Stimulated activated CD4-positive, alpha-beta T cell treated with anti-CD3 and anti-CD28 coated beads, TNF-alpha, amount 100 ng/mL, for 1 hour (primary cell): ENCODE data around the gene DEF6.

Experiments
- DNase-seq, 3 donors: peaks; one replicate each; pipeline ENCODE4 v3.0.0-alpha.2; 2020; ENCODE audit warnings: low read depth in 3 of 3, low spot score in 1 of 3

Gene DEF6

DNA sequence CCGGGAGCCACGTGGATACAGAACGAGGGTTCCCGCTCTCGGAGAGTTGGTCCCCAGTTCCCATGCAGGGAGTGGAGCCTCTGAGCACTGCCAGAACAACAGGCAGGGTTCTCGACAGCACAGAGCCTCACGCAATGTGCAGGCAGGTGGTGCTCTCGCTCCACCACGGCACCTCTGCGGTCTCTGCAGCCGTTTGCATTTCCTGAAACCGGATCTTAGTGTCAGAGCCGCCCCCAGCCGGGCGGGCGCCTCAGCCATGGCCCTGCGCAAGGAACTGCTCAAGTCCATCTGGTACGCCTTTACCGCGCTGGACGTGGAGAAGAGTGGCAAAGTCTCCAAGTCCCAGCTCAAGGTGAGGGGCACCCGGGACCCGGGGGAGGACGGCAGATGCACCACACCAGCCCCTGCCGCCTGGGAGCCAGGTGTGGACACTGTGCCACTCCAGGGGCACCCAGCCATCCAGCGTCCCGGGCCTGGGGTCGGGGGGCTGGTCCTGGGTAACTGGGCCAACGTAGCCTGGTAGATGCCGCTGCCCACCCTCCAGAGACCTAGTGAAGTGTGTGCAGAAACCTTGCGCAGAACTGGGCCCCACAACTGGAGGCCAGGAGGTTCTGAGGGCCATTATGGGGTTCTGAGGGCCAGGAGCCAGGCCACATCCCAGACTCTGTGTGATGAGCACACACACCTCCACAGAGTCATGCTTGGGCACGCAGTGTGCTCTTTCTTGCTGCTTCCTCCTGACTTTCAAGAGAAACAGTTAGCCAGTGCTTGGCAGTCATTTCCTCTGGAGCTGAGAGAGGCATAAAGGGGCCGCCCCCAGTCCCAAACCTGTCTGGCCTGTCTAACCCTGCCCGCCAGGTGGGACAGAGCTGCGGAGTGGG, at the start of gene DEF6:
TSS of gene DEF6 (plus strand) at position 218 of the 881 bp plus-strand sequence. CDS start at position 257, 39 bp downstream.
- peak; percentile 72 to 75 (median 75) for DNase-seq

DNA sequence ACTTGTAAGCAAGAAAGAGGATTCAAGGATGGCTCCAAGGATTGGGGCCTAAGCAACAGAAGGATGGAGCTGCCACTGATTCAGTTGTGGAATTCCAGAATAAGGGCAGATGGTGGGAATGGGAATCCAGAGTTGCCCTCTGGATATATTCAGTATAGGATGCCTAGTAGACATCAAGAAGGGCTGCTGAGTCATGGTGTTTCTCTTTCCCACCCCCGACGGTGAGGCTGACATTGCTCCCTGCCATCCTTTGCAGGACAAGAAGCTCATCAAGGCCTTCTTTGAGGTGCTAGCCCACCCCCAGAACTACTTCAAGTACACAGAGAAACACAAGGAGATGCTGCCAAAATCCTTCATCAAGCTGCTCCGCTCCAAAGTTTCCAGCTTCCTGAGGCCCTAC, 49.3 kb upstream of the DEF6 start:
- no peak for DNase-seq

DNA sequence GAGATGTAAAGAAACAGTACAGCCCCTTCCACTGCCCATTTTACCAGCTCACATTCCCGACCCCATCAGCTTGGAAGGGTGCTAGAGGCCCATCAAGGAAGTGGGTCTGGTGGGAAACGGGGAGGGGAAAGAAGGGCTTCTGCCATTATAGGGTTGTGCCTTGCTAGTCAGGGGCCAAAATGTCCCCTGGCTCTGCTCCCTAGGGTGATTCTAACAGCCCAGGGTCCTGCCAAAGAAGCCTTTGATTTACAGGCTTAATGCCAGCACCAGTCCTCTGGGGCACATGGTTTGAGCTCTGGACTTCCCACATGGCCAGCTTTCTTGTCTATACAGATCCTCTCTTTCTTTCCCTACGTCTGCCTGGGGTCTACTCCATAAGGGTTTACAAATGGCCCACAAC, 48.7 kb upstream of the DEF6 start:
- no peak for DNase-seq

- DNase-seq, result no peak
These were observed 45.7 kb upstream of the DEF6 start for GRCh38 chr6:35251949-35252348.

GRCh38 chr6:35253249-35253648, 44.4 kb upstream of the DEF6 start:
- DNase-seq, result no peak

DNA sequence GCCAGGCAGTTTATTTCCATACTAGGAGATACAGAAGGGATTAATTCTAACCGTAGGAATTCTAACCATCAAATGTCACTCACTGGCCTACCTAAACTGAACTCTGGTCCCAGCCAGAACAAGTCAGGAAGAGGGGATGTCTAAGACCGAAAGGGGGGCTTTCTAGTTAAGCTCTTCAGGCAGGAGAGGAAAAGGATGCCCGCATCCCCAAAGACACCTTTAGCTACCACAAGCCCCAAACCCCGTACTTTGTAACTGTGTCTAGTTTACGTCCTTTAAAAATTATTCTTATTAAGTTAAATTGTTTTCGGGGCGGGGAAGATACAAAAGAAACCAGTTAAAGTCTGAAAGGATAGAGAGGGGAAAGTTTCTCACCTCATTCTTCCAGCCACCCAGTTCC, 39.3 kb upstream of the DEF6 start:
- no peak for DNase-seq

DNA sequence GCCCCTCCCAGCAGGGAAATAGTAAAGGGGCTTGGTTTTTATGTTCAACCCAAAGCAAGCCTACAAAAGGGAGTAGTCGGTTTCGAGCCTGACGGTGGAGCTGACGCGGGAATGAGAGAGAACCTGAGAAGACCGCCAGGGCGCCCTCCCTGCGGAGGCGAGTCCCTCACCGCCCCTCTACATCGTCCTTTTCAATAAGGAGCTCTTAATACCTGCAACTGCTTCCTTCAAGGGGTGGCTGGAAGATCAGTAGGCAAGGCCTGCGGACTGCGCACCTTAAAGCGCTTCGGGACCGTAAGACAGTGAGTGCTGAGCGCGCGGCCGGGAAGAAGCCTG, 38.8 kb upstream of the DEF6 start:
- DNase-seq, result no peak

GRCh38 chr6:35259194-35259947, 38.2 kb upstream of the DEF6 start, which contains the start of gene ZNF76:
Gene ZNF76 (plus strand): TSS chr6:35259735. CDS start chr6:35281152, 21,417 bp downstream.
- peak; percentile 71 to 85 (median 82) for DNase-seq

GRCh38 chr6:35259948-35260590, 37.5 kb upstream of the DEF6 start:
- peak; percentile 42 to 62 (median 56) for DNase-seq

DNA sequence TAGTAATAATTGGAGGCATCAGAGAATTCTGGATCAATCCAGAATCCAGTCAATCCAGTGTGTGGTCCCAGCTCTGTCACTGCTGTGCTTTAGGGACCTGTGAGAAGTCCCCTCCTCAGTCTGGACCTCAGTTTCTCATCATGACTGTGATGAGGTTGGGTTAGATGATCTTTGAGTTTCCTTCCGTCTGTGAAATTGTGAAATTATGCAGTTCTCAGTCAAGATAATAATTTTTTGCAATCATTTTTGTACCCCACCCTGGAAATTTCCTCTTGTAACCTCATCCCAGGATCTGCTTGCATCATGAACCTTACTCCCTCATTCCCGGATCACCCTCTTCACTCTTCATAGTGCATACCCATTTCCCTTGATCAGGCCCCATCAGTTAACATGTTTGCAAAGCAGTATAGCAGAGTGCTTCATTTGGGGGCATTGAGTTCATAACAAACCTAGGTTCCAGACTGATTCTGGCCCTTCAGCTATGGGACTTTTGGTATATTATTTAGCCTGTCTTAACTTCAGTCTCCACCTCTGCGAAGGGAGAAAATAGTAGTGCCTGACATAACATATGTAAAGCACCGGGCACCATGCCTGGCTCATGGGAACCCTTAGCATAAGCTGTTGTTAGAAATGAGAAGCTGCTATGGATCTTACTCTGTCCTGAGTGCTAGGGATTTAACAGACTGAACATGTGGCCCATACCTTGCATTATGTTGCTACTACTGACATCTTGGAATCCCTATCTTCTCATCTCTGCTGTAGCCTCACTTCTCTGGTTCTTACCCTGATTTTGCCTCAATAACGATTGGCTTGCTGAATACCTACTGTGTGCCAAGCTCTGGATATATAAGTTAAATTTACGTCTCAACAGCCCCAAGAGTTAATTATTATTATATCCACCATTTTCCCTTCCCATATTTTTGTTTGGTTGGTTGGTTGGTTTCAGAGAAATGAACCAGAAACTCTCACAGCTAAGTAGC, 36.7 kb upstream of the DEF6 start:
- no peak for DNase-seq

DNA sequence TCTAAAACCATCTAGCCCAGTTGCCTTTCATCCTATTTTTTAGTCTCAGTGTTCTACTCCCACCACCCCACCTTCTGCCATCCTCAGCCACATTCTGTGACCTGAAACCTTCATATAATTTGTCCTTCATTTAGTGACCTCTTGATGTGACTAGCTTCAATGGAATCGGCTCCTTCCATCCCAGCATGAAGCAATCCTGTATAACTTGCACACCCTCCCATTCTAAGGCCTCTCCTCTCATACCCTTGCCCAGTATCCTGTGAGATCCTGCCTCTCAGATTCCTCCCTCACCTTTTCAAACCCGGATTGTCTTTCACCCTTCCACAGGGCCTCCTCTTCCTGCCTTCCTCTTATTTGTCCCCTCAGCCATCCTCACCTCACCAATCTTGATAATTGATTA, 35.0 kb upstream of the DEF6 start:
- no peak for DNase-seq

DNA sequence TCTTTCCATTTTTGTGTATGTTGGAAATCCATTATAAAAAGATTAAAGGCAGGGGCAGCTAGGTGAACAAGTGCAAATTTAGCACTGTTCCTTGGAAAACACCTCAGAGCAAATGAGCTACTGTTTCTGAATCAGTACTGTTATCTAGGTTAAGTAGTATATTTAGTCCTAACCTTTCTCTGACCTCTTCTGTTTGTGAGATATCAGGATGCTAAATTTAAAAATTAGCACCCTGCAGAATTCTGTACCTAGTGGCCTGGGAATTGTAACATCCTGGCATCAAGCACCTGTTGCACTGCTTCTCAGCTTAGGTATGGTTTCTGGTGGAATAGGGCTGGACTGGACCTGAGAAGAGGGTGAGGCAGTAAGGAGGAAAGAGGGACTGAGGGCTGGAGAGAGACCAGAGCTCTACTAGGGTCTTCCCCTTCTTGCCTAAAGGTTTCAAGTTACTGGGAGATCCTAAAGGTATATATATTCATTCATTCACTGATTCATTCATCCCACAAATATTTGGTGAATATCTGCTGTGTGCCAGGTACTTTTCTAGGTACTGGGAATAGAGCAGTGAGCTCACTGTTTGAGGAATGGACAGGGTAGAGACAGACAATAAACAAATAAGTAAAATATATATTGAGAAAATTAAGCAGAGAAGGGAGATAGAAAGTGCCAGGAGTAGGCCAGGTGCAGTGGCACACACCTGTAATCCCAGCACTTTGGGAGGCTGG, 32.9 kb upstream of the DEF6 start:
- no peak for DNase-seq

GRCh38 chr6:35265523-35265922, 32.1 kb upstream of the DEF6 start:
- DNase-seq, result no peak

DNA sequence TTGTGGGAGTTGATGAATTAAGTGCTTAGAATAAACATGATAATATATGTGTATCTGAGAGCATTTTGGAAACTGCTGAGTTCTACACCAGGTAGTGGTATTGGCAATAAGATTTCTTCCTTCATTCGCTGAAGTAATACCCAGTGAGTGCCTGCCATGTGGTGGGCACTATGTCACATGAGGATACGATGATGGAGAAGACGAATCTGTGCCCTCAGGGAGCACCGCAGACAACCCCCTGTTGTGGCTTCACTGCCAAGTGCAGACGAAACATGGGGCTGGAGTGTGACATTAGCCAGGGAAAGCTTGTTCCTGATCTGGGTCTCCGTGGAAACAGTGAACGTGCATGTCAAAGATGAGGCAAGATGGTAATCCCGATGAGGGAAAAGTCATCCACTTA, 30.2 kb upstream of the DEF6 start:
- no peak for DNase-seq

DNA sequence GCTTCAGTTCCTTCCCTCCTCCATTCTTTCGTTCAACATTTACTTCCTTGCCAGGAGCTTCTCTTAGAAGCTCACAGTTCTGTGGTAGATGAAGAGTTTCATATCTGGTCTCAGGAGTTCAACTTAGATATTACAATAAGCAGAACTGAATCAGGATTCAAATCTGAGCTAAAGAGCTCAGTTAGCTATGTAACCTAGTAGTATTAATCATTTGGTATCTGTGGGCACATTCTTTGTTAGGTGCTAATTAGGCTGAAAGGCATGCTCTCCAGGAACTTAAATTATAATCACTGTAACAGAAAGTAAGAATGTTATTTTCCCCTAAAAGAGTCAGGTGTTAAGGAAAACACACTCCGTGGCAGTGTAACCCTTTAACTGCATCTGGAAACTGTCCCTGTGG, 29.7 kb upstream of the DEF6 start:
- DNase-seq, result no peak

DNA sequence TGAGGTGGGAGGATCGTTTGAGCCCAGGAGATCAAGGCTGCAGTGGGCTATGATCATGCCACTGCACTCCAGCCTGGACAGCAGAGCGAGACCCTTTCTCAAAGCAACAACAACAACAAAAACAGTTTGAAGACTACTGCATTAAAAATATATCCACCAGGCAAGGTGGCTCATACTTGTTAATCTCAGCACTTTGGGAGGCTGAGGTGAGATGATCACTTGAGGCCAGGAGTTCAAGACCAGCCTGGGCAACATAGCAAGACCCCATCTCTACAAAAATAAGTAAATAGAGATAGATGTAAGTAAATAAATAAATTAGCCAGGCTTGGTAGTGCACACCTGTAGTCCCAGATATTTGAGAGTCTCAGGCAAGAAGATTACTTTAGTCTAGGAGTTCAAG, 25.6 kb upstream of the DEF6 start:
- no peak for DNase-seq

GRCh38 chr6:35273822-35274559, 23.6 kb upstream of the DEF6 start:
- DNase-seq, result no peak

- no peak for DNase-seq
These were observed 21.8 kb upstream of the DEF6 start for GRCh38 chr6:35275744-35276260.

GRCh38 chr6:35278708-35279107, 18.9 kb upstream of the DEF6 start:
- DNase-seq, result no peak
